Bronchial epithelial cell (primary cell): ENCODE results near the gene GLDC. TPM values are rescaled to one million over a fixed set of nuclear protein-coding genes. Genes with fewer than 3 reads are reported as not detected.

ENCODE experiments used
- DNase-seq: peaks from one replicate; pipeline ENCODE4 v3.0.0-alpha.2; 2010; ENCODE audit warnings: low read depth
- FAIRE-seq: peaks from 2 replicates; lab custom pipeline; 2011; peaks lifted over from hg19 to GRCh38; lab: Jason Lieb, UNC
- H3K27me3 ChIP-seq: 2 replicates; pipeline ENCODE4 v1.5.1; 2011; ENCODE audit warnings: low read length; ENCODE audit not compliant: control insufficient read depth, insufficient read depth
- H3K36me3 ChIP-seq: 2 replicates; pipeline ENCODE4 v1.5.1; 2011; ENCODE audit warnings: low read length; ENCODE audit not compliant: control insufficient read depth, insufficient read depth
- H3K4me3 ChIP-seq: 2 replicates; pipeline ENCODE4 v1.5.1; 2011; ENCODE audit warnings: mild to moderate bottlenecking, low read depth, low read length, control low read depth
- total RNA-seq: library from RNA; depleted of rRNA; stranded (reverse); fragments of >200 nt; gene quantifications from 2 replicates; pipeline ENCODE4 v1.2.1, GENCODE V29; 2014
- TF ChIP-seq, protein P1 (sequence below): IDR thresholded peaks from 2 replicates; pipeline ENCODE4 v1.5.1; 2011; ENCODE audit warnings: mild to moderate bottlenecking, moderate library complexity, low read length, control low read depth, inconsistent platforms; ENCODE audit not compliant: insufficient read depth, severe bottlenecking

The GLDC gene
- total RNA-seq, 1 donor from 2014 or later: not detected

GRCh38 chr9:6581253-6581652 lies 64.3 kb downstream of the GLDC start:
- no peaks in the 10 kb centered on the region for H3K36me3 ChIP-seq
- TF ChIP-seq, protein P1, sequence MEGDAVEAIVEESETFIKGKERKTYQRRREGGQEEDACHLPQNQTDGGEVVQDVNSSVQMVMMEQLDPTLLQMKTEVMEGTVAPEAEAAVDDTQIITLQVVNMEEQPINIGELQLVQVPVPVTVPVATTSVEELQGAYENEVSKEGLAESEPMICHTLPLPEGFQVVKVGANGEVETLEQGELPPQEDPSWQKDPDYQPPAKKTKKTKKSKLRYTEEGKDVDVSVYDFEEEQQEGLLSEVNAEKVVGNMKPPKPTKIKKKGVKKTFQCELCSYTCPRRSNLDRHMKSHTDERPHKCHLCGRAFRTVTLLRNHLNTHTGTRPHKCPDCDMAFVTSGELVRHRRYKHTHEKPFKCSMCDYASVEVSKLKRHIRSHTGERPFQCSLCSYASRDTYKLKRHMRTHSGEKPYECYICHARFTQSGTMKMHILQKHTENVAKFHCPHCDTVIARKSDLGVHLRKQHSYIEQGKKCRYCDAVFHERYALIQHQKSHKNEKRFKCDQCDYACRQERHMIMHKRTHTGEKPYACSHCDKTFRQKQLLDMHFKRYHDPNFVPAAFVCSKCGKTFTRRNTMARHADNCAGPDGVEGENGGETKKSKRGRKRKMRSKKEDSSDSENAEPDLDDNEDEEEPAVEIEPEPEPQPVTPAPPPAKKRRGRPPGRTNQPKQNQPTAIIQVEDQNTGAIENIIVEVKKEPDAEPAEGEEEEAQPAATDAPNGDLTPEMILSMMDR: no peak
- no peak for FAIRE-seq
- DNase-seq: no peak
- H3K4me3 ChIP-seq: no peak overlapping the region
- no peaks in the 10 kb centered on the region for H3K27me3 ChIP-seq

- no peak for DNase-seq
- H3K27me3 ChIP-seq: no peaks in the 10 kb centered on the region
- TF ChIP-seq, protein P1: no peak
- no peak for FAIRE-seq
- H3K4me3 ChIP-seq: no peak overlapping the region
- H3K36me3 ChIP-seq: no peaks in the 10 kb centered on the region
Measured at GRCh38 chr9:6579613-6580012, 65.9 kb downstream of the GLDC start.

DNA sequence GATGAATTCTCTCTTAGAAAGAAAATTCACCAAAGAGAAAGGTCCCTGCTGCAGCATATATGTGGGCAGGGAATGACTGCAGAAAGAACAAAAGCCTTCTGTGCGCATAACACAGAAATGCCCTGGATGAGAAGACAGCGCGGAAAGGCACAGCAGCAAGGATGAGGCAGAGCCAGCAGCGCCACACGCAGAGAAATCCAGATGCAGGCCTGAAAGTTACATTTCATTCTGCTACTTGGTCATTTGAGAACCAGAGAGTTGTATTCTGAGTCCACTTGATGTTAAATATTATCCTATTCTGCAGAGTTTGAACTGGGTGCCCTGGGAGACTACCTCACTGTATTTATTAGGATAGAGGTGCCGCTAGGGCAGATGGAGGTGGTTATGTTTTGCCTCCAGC lies 68.5 kb downstream of the GLDC start:
- TF ChIP-seq, protein P1: no peak
- H3K27me3 ChIP-seq: no peaks in the 10 kb centered on the region
- no peaks in the 10 kb centered on the region for H3K36me3 ChIP-seq
- no peak for DNase-seq
- no peak overlapping the region for H3K4me3 ChIP-seq
- FAIRE-seq: no peak

DNA sequence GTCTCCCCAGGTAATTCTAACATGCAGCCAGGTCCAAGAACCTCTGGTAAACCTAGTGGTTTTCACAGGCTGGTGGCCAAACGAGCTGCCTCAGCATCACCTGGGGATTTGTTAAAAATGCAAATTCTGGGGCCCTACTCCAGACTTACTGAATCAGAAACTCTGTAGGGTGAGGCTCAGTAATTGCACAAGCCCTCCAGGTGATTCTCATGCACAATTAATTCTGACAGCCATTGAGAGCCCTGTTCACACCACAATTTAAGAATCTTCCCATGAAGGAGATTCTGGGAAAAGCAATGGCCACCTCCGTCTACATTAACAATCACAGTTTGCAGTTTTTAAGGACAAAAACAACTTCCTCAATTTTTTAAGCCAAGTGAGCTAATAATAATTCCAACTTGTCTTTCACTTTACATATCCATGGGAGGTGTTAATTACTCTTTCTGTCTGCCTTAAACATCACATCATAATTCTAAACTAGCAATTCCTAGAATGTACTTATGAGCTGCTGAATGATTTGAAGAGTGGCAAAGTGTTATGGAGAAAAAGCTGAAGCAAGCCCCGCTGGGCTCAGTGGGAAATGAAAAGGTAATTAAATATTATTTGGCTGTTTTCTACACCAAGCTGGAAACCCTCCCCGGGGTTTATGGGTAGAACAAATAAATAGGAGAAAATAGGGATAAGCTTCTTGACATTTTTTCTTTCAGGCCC lies 70.0 kb downstream of the GLDC start:
- TF ChIP-seq, protein P1: no peak
- FAIRE-seq (no peak), DNase-seq (no peak)
- no peaks in the 10 kb centered on the region for H3K27me3 ChIP-seq
- no peaks in the 10 kb centered on the region for H3K36me3 ChIP-seq
- H3K4me3 ChIP-seq: no peak overlapping the region

DNA sequence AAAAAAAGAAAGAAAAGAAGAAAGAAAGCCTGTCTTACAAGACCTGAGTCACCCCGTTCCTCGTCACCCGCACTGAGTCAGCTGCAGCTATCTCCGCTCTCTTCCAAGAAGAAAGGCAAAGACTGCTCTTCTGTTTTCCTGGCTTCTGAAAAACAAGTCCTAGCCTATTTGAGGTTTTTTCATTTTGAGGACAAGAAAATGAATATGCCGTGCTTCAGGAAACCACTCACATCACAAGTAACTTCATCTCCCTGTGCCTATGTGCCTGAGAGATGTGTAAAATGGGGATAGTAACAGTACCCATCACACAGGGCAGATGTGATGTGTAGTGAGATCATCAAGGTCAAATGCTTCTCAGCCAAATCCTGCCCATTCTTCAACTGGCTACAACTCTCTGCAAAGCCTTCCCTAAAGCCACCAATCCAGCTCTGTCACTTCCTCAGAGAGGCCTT lies 78.4 kb downstream of the GLDC start:
- Histone ChIP-seq H3K36me3 (no peaks in the 10 kb centered on the region), H3K4me3 (peak overlapping the region; percentile 16), H3K27me3 (no peaks in the 10 kb centered on the region)
- TF ChIP-seq, protein P1: no peak
- FAIRE-seq (peak; percentile 83), DNase-seq (peak; percentile 100)
